SH-SY5Y (cell line): Measurements from ENCODE around the gene OR51B2.

ENCODE experiments used
- GATA2 ChIP-seq: IDR thresholded peaks from 2 replicates; pipeline ENCODE4 v1.6.1; 2011; ENCODE audit warnings: mild to moderate bottlenecking, low read depth, low read length
- GATA3 ChIP-seq: IDR thresholded peaks from 2 replicates; pipeline ENCODE4 v1.6.1; 2011; ENCODE audit warnings: low read depth, mild to moderate bottlenecking, low read length, moderate library complexity

OR51B2 gene

GRCh38 chr11:5290106-5290505 lies 34.0 kb downstream of the OR51B2 start:
- TF ChIP-seq GATA3 (no peak), GATA2 (no peak)

GRCh38 chr11:5289696-5290095 lies 34.4 kb downstream of the OR51B2 start:
- TF ChIP-seq GATA3 (no peak), GATA2 (no peak)

- TF ChIP-seq GATA3 = no peak
- no peak for TF ChIP-seq GATA2
These were observed 35.1 kb downstream of the OR51B2 start for GRCh38 chr11:5288906-5289550.

- no peak for TF ChIP-seq GATA2
These were observed 35.8 kb downstream of the OR51B2 start for GRCh38 chr11:5288108-5288905.

GRCh38 chr11:5286901-5287300 lies 37.2 kb downstream of the OR51B2 start:
- no peak for TF ChIP-seq GATA2
- TF ChIP-seq GATA3 = no peak

GRCh38 chr11:5286351-5286750 lies 37.7 kb downstream of the OR51B2 start:
- TF ChIP-seq GATA3 (no peak), GATA2 (no peak)

GRCh38 chr11:5285703-5286340 lies 38.3 kb downstream of the OR51B2 start:
- TF ChIP-seq GATA3 = no peak
- TF ChIP-seq GATA2 = no peak

- TF ChIP-seq GATA3 (no peak), GATA2 (no peak)
These were observed 39.5 kb downstream of the OR51B2 start for GRCh38 chr11:5284637-5285036.

GRCh38 chr11:5283882-5284281 lies 40.2 kb downstream of the OR51B2 start:
- no peak for TF ChIP-seq GATA3
- TF ChIP-seq GATA2 = no peak

- TF ChIP-seq GATA3 (no peak), GATA2 (no peak)
These were observed 41.0 kb downstream of the OR51B2 start for GRCh38 chr11:5283086-5283485.

- TF ChIP-seq GATA2 (no peak), GATA3 (no peak)
These were observed 41.5 kb downstream of the OR51B2 start for GRCh38 chr11:5282628-5283027.

- no peak for TF ChIP-seq GATA3
- TF ChIP-seq GATA2 = no peak
These were observed 42.5 kb downstream of the OR51B2 start for GRCh38 chr11:5281596-5281995.

GRCh38 chr11:5280582-5281102 lies 43.5 kb downstream of the OR51B2 start:
- TF ChIP-seq GATA2 = no peak
- no peak for TF ChIP-seq GATA3

- TF ChIP-seq GATA2 (no peak), GATA3 (no peak)
These were observed 44.5 kb downstream of the OR51B2 start for GRCh38 chr11:5279471-5280090.

- TF ChIP-seq GATA3 = no peak
- TF ChIP-seq GATA2 = no peak
These were observed 46.2 kb downstream of the OR51B2 start for GRCh38 chr11:5277807-5278382.
